Loucy (cell line): ENCODE results near the gene CCDC12.

Source experiments
- H2AFZ ChIP-seq: fragments of 200-600 bp; sonication (generic); 2 replicates; pipeline ENCODE4 v1.6.0; 2016; ENCODE audit warnings: antibody characterized with exemption, mild to moderate bottlenecking, low read length, moderate library complexity
- H3F3A ChIP-seq: fragments of 200-600 bp; 2 replicates; pipeline ENCODE4 v1.6.0; 2016; ENCODE audit warnings: antibody characterized with exemption, low read depth, mild to moderate bottlenecking
- H3K27me3 ChIP-seq: fragments of 200-600 bp; sonication (generic); 2 replicates; pipeline ENCODE4 v1.6.1; 2014; ENCODE audit warnings: low read length, mild to moderate bottlenecking; ENCODE audit not compliant: insufficient read depth, poor library complexity, severe bottlenecking
- H3K36me3 ChIP-seq: fragments of 200-600 bp; sonication (generic); 2 replicates; pipeline ENCODE4 v1.6.1; 2016; ENCODE audit warnings: low read length; ENCODE audit not compliant: insufficient read depth
- H3K4me1 ChIP-seq: fragments of 200-600 bp; sonication (generic); 2 replicates; pipeline ENCODE4 v1.5.1; 2014; ENCODE audit warnings: low read length, mild to moderate bottlenecking; ENCODE audit not compliant: insufficient read depth, poor library complexity, severe bottlenecking
- H3K4me2 ChIP-seq: fragments of 200-600 bp; sonication (generic); 2 replicates; pipeline ENCODE4 v1.6.0; 2014; ENCODE audit warnings: antibody characterized with exemption, low read length, low read depth, mild to moderate bottlenecking; ENCODE audit not compliant: poor library complexity, severe bottlenecking
- H3K4me3 ChIP-seq: fragments of 200-600 bp; sonication (generic); 2 replicates; pipeline ENCODE4 v1.5.1; 2014; ENCODE audit warnings: low read length, mild to moderate bottlenecking, mixed read lengths; ENCODE audit not compliant: poor library complexity, severe bottlenecking
- H3K79me2 ChIP-seq: fragments of 200-600 bp; sonication (generic); 2 replicates; pipeline ENCODE4 v1.6.1; 2014; ENCODE audit warnings: low read length; ENCODE audit not compliant: insufficient read depth
- H3K9ac ChIP-seq: fragments of 200-600 bp; sonication (generic); 2 replicates; pipeline ENCODE4 v1.6.0; 2014; ENCODE audit warnings: mild to moderate bottlenecking, low read depth, low read length, moderate library complexity; ENCODE audit not compliant: poor library complexity, severe bottlenecking
- H3K9me2 ChIP-seq: fragments of 200-600 bp; sonication (generic); replicated peaks from 2 replicates; pipeline ENCODE4 v1.6.1; 2016; ENCODE audit warnings: low read depth, low read length, mixed read lengths
- H3K9me3 ChIP-seq: fragments of 200-600 bp; sonication (generic); 2 replicates; pipeline ENCODE4 v1.6.1; 2014; ENCODE audit warnings: mild to moderate bottlenecking, antibody characterized with exemption, low read length, low read depth; ENCODE audit not compliant: insufficient read depth
- H4K20me1 ChIP-seq: fragments of 200-600 bp; sonication (generic); 2 replicates; pipeline ENCODE4 v1.6.0; 2014; ENCODE audit warnings: antibody characterized with exemption, low read length, mild to moderate bottlenecking; ENCODE audit not compliant: insufficient read depth, poor library complexity, severe bottlenecking
- EZH2phosphoT487 ChIP-seq: fragments of 200-600 bp; IDR thresholded peaks from 2 replicates; pipeline ENCODE4 v1.6.1; 2018; ENCODE audit warnings: antibody characterized with exemption, mild to moderate bottlenecking, moderate library complexity, borderline replicate concordance
- TF ChIP-seq, protein P1 (sequence below): fragments of 200-600 bp; sonication (generic); conservative IDR thresholded peaks from 2 replicates; pipeline ENCODE4 v1.5.1; 2014; ENCODE audit warnings: mild to moderate bottlenecking, antibody characterized with exemption, low read length

Gene CCDC12

DNA sequence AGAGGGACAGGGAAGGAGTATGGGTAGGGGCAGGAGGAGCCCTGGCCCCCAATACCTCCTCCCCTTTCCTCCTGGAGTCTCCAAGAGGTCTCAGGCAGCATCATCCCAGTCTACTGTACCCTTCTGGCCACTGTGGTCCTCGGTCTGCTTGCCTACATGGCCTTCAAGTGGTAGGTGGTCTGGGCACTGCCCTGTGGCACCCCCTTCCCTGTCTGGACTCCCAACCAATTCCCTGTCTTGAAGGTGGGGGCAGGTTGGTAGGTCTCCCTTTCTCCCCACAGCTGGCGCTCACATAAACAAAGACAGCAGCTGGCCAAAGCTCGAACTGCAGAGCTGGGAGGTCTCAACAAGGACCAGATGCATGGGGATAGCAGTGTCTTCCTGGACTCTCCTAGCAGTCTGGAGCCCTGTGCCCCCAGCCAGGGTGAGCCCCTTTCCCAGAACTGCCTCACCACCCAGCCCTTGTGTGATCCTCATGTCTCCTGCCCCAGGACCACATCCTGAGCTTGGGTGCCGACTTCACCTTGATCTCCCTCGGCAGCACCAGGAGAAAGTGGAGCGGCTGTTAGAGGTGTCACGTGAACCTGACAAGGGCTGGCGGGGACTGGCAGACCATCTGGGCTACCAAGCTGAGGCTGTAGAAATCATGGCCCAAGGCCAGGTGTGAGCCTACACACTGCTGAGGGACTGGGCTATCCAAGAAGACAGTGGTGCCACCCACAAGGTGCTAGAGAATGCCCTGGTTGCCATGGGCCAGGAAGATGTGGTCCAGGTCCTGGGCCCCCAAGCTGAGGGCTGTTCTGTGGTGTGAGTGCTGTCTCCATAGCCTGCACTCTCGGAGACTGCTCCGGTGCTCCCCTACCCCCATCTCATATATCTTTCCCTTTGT lies 36.0 kb upstream of the CCDC12 start:
- H3K27me3 ChIP-seq = no peaks in the 10 kb centered on the region
- no peaks in the 10 kb centered on the region for H3K9me3 ChIP-seq
- H3K4me1 ChIP-seq = peaks cover 46% of the 10 kb centered on the region
- peaks cover 28% of the 10 kb centered on the region; the same call in 1 of the 2 replicates for H3K36me3 ChIP-seq
- no peak for TF ChIP-seq EZH2phosphoT487
- TF ChIP-seq, protein P1, sequence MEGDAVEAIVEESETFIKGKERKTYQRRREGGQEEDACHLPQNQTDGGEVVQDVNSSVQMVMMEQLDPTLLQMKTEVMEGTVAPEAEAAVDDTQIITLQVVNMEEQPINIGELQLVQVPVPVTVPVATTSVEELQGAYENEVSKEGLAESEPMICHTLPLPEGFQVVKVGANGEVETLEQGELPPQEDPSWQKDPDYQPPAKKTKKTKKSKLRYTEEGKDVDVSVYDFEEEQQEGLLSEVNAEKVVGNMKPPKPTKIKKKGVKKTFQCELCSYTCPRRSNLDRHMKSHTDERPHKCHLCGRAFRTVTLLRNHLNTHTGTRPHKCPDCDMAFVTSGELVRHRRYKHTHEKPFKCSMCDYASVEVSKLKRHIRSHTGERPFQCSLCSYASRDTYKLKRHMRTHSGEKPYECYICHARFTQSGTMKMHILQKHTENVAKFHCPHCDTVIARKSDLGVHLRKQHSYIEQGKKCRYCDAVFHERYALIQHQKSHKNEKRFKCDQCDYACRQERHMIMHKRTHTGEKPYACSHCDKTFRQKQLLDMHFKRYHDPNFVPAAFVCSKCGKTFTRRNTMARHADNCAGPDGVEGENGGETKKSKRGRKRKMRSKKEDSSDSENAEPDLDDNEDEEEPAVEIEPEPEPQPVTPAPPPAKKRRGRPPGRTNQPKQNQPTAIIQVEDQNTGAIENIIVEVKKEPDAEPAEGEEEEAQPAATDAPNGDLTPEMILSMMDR = no peak
- H2AFZ ChIP-seq = no peak overlapping the region
- H3K4me2 ChIP-seq = no peak overlapping the region
- peaks cover 21% of the 10 kb centered on the region for H3F3A ChIP-seq
- no peak overlapping the region for H3K9ac ChIP-seq
- no peak overlapping the region for H3K4me3 ChIP-seq
- no peaks in the 10 kb centered on the region for H3K9me2 ChIP-seq
- H3K79me2 ChIP-seq = no peaks in the 10 kb centered on the region
- no peaks in the 10 kb centered on the region for H4K20me1 ChIP-seq

DNA sequence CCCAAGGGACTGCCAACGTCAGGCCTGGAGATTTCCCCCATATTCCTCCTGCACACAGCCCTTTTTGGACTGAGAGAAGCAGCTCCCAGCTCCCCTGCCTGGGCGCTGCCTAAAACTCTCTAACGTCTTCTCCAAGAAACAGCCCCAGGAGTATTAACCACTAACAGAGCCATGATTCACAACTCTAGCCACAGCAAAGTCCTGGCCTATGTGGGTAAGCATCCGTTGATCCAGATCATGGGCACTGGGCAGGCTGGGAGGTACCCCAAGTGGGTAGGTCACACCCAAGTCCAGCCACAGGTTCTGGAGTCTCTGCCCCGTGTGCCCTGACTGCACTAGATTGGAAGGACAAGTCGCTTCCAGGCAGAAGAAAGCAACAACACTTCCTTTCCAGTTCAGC lies 34.8 kb upstream of the CCDC12 start:
- no peak overlapping the region for H2AFZ ChIP-seq
- H3K9me2 ChIP-seq = no peaks in the 10 kb centered on the region
- H3K4me2 ChIP-seq = no peak overlapping the region
- no peaks in the 10 kb centered on the region for H3K27me3 ChIP-seq
- H3K9ac ChIP-seq = no peak overlapping the region
- no peak overlapping the region for H3K4me3 ChIP-seq
- peaks cover 39% of the 10 kb centered on the region; the same call in 1 of the 2 replicates for H3K36me3 ChIP-seq
- TF ChIP-seq EZH2phosphoT487 = no peak
- TF ChIP-seq, protein P1 = no peak
- H3K79me2 ChIP-seq = no peaks in the 10 kb centered on the region
- H3K9me3 ChIP-seq = no peaks in the 10 kb centered on the region
- H4K20me1 ChIP-seq = no peaks in the 10 kb centered on the region
- H3K4me1 ChIP-seq = peaks cover 36% of the 10 kb centered on the region
- H3F3A ChIP-seq = peaks cover 11% of the 10 kb centered on the region

DNA sequence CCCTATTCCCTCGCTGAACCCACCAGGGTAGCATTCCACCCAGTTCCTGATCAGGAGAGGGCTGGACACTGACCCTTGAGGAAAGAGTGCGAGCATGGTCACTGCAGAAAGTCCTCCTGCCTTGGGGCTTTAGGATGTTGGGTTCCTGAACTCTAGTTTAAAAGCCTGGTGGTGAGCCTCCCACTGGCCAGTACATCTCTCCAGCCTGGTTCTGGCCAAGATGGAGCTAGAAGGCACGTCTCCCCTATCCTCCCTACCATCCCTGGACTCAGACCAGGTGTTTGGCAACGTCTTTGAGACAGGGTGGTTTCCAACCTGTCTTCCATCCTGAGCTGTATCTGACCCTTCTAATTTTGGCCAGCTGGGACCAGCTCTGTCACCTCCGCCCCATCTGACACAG lies 34.4 kb upstream of the CCDC12 start:
- no peak overlapping the region for H3K4me2 ChIP-seq
- no peaks in the 10 kb centered on the region for H3K9me3 ChIP-seq
- no peak overlapping the region for H3K9ac ChIP-seq
- no peaks in the 10 kb centered on the region for H4K20me1 ChIP-seq
- H3K79me2 ChIP-seq = no peaks in the 10 kb centered on the region
- peaks cover 6% of the 10 kb centered on the region for H3F3A ChIP-seq
- no peaks in the 10 kb centered on the region for H3K9me2 ChIP-seq
- TF ChIP-seq, protein P1 = no peak
- no peak for TF ChIP-seq EZH2phosphoT487
- no peak overlapping the region for H2AFZ ChIP-seq
- no peak overlapping the region for H3K4me3 ChIP-seq
- H3K27me3 ChIP-seq = no peaks in the 10 kb centered on the region
- H3K4me1 ChIP-seq = peaks cover 31% of the 10 kb centered on the region
- peaks cover 44% of the 10 kb centered on the region; the same call in 1 of the 2 replicates for H3K36me3 ChIP-seq
